Stimulated activated CD8-positive, alpha-beta memory T cell treated with anti-CD3 and anti-CD28 coated beads, Interleukin-7, amount 100 ng/mL, for 4 hours (primary cell): Measurements from ENCODE around the gene MRPL4.
A peak's percentile ranks its signal among the peaks of the same experiment; 100 is the strongest.
"Not testable (repeated sequence)": the region's sequence is repeated elsewhere in the genome, so short reads cannot be mapped to it uniquely, and the experiment has no call there.

ENCODE experiments used
- DNase-seq, 2 donors: peaks; one replicate each; pipeline ENCODE4 v3.0.0-alpha.2; 2020; ENCODE audit warnings: low read depth in 2 of 2

Gene MRPL4

DNA sequence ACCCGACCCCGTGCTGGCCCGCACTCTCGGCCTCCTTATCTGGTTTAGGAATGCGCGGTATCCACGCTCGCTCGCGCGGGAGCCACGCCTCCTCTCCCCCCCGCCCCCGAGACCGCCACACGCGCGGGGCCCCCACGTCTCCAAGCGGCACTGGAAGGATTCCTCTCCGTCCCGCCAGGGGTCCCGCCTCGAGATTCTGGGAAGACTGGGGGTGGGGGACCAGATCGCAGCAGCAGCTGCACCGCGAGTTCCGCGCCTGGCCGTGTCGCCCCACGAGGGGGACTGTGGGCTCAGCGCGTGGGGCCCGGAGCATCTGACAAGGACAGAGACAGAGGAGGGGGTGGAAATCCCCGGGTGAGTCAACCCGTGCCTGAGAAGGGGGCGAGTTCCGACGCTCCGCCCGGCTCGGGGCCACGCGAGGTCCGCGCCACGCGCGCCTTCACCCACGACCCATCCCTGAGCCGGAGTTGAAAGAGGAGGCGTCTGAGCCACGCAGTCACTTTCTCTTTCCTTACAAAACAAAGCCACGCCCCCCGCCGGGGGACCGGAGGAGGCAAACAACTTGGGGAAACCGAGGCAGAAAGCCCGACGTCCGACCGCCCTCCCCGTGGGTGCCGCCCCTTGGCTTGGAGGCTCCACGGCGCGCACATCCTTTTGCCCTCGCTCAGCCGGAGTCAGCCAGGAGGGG, 21.7 kb upstream of the MRPL4 start:
- peak; percentile 70 to 80 for DNase-seq

DNA sequence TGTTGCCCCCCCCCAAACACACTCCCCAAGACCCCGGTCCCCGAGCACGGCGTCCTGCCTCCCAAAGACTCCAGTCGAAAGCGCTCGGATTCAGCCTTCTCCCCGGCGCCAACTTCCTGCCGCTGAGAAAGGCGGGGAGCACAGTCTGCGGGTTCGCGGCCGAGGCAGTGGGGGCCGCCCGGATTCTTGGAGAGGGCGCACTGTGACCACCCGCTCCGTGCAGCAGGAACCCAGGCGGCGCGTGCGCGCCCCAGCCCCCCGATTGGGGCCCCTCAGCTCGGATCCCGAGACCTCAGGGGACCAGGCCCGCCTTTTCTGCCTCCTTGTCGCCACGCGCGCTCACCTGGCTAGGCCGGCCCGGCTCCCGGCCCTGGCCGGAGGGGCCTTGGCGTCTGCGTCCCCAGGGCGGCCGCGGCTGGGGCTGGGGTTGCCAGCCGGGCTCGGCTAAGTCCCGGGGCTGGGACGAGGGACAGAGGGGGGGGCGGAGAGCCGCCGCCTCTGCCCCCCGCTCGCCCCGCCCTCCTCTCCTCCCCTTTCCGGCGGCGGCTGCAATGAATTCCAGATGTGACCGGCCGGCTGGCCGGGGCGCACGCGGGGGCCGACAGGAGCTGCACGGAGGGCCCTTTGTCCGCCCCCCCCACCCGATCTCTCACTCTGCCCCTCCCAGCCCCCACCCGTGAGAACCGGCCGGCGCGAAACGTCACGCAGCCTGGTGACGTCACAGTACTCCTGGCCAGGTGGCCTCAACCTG, 21.0 kb upstream of the MRPL4 start, which contains the start of gene S1PR2:
Gene S1PR2, minus strand, starts transcription at position 471 of the 751 bp plus-strand sequence. CDS start 6,426 bp downstream, outside the sequence.
- DNase-seq, result peak; percentile 58 to 64

DNA sequence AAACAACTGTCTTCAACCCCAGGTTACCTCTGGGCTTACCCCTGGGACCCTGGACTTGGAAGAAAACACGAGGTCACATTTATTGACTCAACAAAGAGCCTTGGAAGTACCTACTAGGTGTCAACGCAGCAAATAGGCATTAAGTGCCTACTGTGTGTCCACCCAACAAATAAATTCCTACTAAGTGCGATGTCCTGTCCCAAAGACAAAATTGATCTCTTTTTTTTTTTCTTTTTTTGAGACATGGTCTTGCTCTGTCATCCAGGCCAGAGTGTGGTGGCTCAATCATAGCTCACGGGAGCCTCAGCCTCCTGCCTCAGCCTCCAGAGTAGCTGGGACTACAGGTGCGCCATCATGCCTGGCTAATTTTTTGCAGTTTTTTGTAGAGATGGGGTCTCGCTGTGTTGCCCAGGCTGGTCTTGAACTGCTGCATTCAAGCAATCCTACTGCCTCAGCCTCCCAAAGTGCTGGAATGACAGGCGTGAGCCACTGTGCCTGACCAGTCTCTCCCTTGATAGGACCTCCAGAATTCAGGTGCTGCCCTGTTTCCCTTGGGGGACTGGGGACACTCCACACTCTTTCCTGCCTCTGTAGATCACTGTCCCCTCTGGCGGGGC, 20.3 kb upstream of the MRPL4 start:
- DNase-seq, result no peak

DNA sequence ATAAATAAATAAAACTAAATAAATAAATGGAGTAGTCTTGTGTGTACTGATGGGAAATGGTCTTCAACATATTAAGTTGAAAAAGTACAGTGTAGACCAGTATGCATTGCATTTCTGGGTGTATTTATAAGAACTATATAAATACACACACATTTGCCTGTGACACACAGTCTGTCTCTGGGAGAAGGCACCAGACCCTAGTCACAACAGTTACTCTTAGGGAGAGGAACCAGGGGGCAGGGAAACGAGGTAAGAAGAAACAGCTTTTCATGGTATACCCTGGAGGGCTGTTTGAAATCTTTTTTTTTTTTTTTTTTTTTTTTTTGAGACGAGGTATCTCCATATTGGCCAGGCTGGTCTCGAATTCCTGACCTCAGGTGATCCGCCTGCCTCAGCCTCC, 18.1 kb upstream of the MRPL4 start:
- no peak for DNase-seq

DNA sequence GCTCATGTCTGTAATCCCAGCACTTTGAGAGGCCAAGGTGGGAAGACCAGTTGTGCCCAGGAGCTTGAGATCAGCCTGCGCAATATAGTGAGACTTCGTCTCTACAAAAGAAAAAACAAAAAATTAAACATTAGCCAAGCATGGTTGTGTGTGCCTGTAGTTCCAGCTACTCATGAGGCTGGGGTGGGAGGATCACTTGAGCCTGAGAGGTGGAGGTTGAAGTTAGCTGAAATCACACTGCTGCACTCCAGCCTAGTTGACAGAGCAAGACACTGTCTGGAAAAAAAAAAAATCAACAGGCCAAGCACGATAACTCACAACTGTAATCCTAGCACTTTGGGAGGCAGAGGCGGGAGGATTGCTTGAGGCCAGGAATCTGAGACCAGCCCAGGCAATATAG, 17.0 kb upstream of the MRPL4 start:
- DNase-seq, result no peak

DNA sequence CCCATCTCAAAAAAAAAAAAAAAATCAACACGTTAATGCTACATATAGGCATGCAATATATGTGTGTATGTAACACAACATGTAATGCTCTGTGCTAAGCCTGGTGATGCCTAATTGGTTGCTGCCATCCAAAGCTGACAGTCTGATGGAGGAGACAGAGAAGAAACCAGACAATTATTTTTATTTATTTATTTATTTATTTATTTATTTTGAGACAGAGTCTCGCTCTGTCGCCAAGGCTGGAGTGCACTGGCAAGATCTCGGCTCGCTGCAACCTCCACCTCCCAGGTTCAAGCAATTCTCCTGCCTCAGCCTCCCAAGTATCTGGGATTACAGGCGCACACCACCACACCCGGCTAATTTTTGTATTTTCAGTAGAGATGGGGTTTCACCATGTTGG, 16.6 kb upstream of the MRPL4 start:
- not testable (repeated sequence) for DNase-seq

DNA sequence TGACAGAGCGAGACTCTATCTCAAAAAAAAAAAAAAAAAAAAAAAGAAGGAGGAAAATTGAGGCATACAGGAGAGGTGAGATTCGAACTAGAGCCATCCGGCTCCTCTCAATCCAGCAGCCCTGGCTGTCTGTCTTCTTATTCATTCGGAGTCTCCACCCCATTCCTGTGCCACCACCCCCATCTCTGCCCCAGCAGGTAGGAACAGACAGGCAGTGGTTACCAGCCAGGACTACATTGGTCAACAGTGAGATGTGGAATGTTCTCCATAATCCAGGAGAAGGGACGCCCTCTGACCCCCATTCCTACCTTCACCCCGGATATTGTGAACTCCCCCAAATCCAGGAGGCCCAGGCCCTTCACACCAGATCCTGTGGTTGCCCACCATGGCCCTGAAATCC, 14.3 kb upstream of the MRPL4 start:
- DNase-seq, result no peak

DNA sequence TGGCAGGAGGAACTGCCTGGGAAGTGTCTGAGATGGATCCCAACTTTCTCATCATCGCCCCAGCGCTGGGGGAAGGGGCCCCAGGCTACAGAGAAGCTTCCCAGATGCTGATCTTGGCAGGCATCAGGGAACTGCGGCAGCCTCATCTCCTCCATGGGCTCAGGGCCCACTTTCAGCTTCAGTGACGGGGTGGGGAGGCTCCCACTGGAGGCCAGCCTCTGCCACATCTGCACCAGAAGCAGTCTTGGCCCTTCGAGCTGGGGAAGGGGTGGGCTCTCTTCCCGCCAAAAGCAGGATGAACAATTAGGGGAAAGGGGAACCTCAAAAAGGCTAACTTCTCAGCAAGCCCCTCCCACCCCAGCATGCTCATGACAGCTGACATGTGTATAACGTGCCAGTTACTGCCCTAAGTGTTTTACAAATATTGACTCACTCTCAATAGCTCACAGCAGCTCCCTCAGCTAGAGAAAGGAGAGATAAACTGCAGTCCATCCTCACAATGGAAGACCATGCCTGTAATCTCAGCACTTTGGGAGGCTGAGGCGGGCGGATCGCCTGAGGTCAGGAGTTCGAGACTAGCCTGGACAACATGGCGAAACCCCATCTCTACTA, 13.7 kb upstream of the MRPL4 start:
- DNase-seq, result no peak

DNA sequence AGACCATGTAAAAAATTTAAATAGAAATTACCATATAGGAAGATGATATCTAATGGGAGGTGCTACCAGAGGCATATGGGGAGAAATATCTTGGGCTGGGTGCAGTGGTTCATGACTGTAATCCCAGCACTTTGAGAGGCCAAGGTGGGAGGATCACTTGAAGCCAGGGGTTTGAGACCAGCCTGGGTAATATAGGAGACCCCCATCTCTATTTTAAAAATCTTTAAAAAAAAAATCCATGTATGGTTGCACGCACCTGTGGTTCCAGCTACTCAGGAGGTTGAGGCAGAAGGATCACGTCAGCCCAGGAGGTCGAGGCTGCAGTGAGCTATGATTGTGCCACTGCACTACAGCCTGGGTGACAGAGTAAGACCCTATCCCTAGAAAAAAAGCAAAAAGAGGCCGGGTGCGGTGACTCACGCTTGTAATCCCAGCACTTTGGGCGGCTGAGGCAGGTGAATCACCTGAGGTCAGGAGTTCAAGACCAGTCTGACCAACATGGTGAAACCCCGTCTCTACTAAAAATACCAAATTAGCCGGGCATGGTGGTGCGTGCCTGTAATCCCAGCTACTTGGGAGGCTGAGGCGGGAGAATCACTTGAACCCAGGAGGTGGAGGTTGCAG, 10.1 kb upstream of the MRPL4 start:
- DNase-seq, result not testable (repeated sequence)

DNA sequence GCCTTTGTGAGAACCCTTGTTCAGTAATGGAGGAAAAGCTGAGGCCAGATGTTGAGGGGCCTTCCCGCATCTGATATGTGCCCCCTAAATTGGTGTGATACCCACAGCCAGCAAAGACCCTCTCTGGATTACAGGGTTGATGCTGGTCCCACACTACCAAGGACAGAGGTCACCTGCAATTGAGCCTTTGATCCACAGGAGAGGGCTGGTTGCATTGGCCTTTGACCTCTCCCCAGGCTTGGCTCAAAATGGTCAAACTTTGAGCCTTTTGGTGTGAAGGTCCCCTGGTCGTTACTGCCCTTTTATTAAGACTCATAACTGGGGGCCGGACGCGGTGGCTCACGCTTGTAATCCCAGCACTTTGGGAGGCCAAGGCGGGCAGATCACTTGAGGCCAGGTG, 8.4 kb upstream of the MRPL4 start:
- DNase-seq, result no peak

DNA sequence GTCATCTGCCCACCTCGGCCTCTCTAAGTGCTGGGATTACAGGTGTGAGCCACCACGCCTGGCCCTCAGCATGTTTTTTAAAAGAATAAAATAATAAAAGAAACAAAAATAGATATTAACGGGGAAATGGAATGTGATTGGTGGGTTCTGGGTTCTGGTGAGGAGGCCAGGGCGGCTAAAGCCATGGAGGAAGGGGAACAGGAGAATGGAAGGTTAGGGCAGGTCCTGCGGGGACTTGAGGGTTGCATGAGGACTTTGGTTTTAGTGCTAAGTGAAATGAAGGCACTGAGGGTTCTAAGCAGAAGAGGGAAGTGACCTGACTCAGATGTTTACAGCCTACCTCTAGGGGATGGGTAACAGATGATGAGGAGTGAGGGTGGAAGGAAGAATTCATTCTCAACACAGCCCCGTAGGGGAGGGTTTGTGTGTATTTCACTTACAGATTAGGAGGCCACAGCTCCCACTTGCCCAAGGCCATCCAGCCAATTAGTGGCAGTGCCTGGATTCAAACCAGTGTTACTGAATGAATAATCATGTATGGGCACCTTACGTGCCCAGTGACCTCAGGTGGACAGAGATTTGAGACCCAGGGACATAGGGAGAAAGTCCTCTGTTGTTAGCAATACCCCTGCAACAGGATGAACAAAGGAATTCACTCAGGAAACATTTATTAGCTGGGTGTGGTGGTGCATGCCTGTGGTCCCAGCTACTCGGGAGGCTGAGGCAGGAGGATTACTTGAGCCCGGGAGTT, 6.7 kb upstream of the MRPL4 start:
- DNase-seq, result no peak

DNA sequence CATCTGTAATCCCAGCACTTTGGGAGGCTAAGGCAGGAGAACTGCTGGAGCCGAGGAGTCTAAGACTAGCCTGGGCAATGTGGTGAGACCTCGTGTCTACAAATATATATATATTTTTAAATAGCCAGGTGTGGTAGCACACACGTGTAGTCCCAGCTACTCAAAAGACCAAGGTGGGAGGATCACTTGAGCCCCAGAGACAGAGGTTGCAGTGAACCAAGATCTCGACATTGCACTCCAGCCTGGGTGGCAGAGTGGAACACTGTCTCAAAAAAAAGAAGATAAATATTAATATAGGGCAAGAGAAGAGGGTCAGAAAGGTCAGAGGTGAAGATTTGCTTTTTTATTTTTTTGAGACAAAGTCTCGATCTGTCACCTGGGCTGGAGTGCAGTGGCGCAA, 5.5 kb upstream of the MRPL4 start:
- no peak for DNase-seq

DNA sequence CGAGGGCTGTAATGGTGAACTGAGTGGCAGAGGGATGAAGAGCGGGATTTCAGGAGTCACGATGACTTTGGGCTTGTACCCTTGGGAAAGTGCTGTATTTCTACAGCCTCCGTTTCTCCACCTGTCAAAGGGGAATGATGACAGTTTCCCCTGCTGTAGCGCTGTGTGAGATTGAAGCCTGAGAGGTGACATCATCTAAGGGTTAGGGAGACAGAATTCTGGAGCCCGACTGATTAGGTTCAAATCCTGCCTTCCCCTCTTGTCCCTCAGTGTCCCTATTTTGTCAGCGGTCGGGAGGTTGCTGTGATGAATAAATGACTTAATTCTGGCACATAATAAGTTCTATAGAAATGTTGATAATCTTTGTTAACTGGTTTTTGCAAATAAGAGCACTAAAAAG, 693 bp downstream of the MRPL4 start:
- no peak for DNase-seq

DNA sequence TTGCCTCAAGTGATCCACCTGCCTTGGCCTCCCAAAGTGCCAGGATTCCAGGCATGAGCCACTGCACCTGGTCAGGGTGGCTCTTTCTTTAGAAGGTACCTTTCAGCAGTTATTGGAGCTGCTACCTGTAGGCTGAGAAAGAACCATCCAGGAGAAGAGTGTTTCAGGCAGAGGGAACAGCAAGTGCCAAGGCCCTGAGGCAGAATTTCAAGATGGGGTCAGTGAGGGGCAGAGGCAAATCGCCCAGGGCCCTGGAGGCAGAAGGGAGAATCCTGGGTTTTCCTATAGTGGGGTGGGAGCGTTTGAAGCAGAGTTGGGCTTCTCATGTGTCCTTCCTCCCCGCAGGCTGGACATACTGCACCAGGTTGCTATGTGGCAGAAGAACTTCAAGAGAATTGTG, 2.2 kb downstream of the MRPL4 start:
- no peak for DNase-seq

DNA sequence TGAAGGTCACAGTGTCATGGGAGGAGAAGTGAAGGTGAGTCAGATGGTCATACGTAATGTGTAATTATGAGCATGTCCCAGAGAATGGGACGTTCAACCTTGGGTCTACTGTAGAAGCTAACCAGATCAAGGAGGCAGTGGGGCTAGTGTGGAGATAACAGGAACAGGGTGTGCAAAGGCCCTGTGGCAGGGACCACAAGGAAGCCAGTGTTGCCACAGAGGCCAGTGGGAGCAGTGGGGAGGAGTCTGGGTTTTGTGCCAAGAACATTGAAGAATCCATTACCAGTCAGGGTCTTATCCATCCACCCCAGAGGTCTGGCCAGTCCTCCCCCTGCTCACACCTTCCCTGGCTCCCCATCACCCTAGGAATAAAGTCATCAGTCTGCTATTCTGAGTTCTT, 3.3 kb downstream of the MRPL4 start:
- no peak for DNase-seq

DNA sequence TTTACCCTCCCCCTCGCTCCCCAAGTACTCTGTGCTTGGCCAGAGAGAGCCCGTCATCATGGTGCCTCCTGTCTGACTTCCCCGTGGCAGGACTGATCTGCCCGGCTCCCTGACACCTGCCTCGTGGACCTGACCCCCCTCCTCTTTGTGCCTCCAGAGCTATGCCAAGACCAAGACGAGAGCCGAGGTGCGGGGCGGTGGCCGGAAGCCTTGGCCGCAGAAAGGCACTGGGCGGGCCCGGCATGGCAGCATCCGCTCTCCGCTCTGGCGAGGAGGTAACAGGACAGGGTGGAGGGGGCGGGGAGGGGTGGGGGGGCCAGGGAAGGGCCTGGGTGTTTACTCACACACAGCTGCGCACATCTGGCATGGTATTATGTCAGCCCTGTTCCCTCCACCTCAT, 4.5 kb downstream of the MRPL4 start:
- DNase-seq, result no peak

DNA sequence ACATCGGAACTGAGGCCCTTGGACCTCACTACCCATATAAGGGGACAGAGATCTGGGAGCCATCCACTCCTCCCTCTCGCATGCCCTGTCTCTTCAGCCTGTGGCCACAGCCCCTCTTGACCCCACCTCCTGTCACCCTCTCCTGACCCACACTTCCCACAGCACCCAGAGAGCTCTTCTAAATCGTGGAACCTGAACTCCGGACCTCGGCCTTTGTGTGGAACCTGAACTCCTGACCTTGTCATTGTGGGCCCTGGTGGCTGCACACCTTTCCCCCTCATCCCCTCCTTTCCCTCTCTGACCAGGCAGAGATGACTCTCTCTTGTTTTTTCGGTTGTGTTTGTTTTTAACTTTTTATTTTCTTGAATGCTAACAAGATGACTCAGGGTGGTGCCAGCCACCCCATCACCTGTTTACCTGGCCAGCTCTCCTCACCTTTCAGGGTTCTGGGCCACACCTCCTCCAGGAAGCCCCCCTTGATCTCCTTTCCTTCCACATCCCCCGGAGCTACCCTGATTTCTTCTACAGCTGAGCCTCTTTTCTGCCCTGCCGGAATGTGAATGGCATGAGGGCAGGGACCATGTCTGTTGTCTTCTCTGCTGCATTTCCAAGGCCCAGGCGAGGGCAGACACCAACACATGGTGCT, 5.1 kb downstream of the MRPL4 start:
- DNase-seq, result no peak

DNA sequence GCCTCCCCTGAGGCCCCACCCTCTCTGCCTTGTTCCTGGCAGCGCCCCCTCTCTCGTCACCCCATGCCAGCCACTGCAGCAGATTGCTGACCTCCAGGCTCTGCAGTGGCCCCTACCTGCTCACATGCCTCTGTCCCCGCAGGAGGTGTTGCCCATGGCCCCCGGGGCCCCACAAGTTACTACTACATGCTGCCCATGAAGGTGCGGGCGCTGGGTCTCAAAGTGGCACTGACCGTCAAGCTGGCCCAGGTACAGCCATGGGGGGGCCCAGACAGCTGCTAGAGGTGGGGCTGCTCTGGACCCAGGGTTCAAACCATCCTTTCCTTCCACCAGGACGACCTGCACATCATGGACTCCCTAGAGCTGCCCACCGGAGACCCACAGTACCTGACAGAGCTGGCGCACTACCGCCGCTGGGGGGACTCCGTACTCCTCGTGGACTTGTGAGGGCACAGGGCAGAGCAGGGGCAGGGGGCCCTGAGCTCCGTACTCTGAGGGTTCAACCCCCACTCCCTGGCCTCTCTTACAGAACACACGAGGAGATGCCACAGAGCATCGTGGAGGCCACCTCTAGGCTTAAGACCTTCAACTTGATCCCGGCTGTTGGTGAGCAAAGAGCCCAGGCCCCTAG, 6.2 kb downstream of the MRPL4 start:
- DNase-seq, result no peak

DNA sequence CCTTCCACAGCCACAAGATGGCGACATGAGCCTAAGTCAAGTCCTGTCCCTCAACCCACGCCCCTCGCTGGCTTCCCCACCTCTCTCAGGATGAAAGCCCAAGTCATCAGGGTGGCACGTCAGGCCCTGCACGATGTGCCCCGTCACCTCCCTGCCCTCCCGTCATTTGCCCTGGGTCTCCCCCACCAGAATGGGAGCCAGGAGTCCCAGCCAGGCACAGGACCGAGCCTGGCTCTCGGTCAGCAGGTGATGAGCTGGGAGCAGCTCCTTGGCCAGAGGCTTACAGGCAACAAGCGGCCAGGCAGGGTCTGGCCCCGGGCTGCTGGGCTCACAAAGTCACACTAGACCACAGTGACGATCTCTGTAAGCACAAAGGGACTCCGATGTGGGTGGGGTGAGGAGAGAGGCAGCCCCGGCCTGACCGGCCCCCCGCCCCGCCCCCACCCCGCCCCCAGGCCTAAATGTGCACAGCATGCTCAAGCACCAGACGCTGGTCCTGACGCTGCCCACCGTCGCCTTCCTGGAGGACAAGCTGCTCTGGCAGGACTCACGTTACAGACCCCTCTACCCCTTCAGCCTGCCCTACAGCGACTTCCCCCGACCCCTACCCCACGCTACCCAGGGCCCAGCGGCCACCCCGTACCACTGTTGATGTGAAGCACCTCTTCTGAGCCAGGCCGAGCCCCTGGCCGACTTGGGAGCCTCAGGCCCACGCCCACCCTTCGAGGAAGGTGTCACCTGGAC, 7.3 kb downstream of the MRPL4 start:
- peak; percentile 81 to 91 for DNase-seq

DNA sequence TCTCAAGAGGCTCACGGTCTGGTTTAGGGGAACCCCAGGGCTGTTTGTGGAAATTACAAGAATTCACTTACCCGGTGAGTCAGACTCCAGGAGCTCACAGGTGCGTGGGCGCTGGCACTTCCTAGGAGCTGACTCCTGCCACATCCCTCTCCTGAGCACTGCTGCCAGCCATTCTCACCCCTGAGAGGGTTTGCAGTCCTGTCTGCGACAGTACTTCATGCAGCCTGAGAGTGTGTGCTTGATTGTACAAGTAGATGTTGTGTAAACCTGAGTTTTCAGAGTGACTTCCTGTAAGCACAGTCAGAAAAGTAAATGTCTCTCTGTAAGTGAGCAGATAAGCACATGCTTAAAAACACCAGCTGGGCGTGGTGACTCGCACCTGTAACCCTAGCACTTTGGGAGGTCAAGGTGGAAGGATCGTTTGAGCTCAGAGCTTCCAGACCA, 8.1 kb downstream of the MRPL4 start:
- DNase-seq, result peak; percentile 45 to 50
